K562 (cell line): ENCODE measurements around the gene ASPDH. TPM values are rescaled to one million over a fixed set of nuclear protein-coding genes. Genes with fewer than 3 reads are reported as not detected.

Experiments
- ARNT ChIP-seq, 2 experiments: fragments of 450-650 bp; IDR thresholded peaks; 2 replicates each; pipeline ENCODE4 v1.6.1; 2016; ENCODE audit warnings: mild to moderate bottlenecking in 1 of 2
- ETV6 ChIP-seq, 3 experiments: fragments of 150-350 bp in 1 of 3; sonication (generic) in 1 of 3; formaldehyde crosslinking in 1 of 3; IDR thresholded peaks; 2 replicates each; pipeline versions ENCODE4 v1.6.1 to v1.8.0; 2014 to 2022; ENCODE audit warnings: borderline replicate concordance in 2 of 3, low read depth in 2 of 3, antibody characterized with exemption in 1 of 3, low read length in 1 of 3, mild to moderate bottlenecking in 1 of 3, missing genetic modification reagents in 1 of 3
- FOSL1 ChIP-seq: fragments of 200-800 bp; sonication (Bioruptor generic); conservative IDR thresholded peaks from 2 replicates; pipeline ENCODE4 v1.6.1; 2016; ENCODE audit warnings: missing genetic modification characterization, missing compliant biosample characterization
- GTF2E2 ChIP-seq: fragments of 200-800 bp; sonication (Bioruptor generic); IDR thresholded peaks from 2 replicates; pipeline ENCODE4 v1.6.1; 2016; ENCODE audit warnings: missing genetic modification characterization, missing compliant biosample characterization
- HCFC1 ChIP-seq: IDR thresholded peaks from 2 replicates; pipeline ENCODE4 v1.6.1; 2012; ENCODE audit warnings: low read depth, low read length, improper control_type of control experiment
- HDAC8 ChIP-seq: fragments of 450-650 bp; IDR thresholded peaks from 2 replicates; pipeline ENCODE4 v1.6.1; 2016; ENCODE audit warnings: mild to moderate bottlenecking, missing genetic modification characterization, moderate library complexity, missing compliant biosample characterization
- HMGN3 ChIP-seq: IDR thresholded peaks from 2 replicates; pipeline ENCODE4 v1.6.1; 2011; ENCODE audit warnings: borderline replicate concordance, low read depth, mild to moderate bottlenecking, mixed read lengths, low read length; ENCODE audit not compliant: insufficient read length; ENCODE audit errors: extremely low read depth
- RBFOX2 ChIP-seq: fragments of 200-400 bp; formaldehyde crosslinking; IDR thresholded peaks from 2 replicates; pipeline ENCODE4 v1.6.1; 2017; ENCODE audit warnings: low read depth, mild to moderate bottlenecking, low read length, moderate library complexity
- RNF2 ChIP-seq: sonication (generic); IDR thresholded peaks from 2 replicates; pipeline ENCODE4 v1.6.1; 2016
- RUNX1 ChIP-seq: sonication (generic); IDR thresholded peaks from 2 replicates; pipeline ENCODE4 v1.6.1; 2016; ENCODE audit warnings: antibody characterized with exemption, low read depth
- SETDB1 ChIP-seq: IDR thresholded peaks from one replicate; pipeline ENCODE4 v1.6.1; 2012; ENCODE audit warnings: low read length, control low read depth, inconsistent platforms
- ZNF175 ChIP-seq: fragments of 200-800 bp; sonication (Bioruptor generic); IDR thresholded peaks from 2 replicates; pipeline ENCODE4 v1.6.1; 2016; ENCODE audit warnings: low read depth, mild to moderate bottlenecking, missing genetic modification characterization, missing compliant biosample characterization
- ZNF232 ChIP-seq: sonication (generic); formaldehyde crosslinking; IDR thresholded peaks from 2 replicates; pipeline ENCODE4 v1.8.0; 2022; ENCODE audit warnings: mild to moderate bottlenecking, missing genetic modification reagents
- ZNF436 ChIP-seq: fragments of 250-450, 450-650 bp; sonication (Bioruptor Pico); formaldehyde crosslinking; IDR thresholded peaks from 2 replicates; pipeline ENCODE4 v1.7.0; 2020; ENCODE audit warnings: mild to moderate bottlenecking
- polyA plus RNA-seq, 8 experiments: library from polyadenylated mRNA; depleted of rRNA in 4 of 8; stranded (reverse) in 5 of 8; unstranded in 3 of 8; fragments of >200 nt; fragmentation: Nextera tagmentation in 2 of 8; fragmentation: Illumina TruSeq in 1 of 8; extraction: Ambion mirVana in 2 of 8; extraction: Trizol in 1 of 8; gene quantifications; 2 replicates each; pipeline versions ENCODE4 v1.2.1 to v1.2.3, GENCODE V29; 2011 to 2014; ENCODE audit warnings: inconsistent platforms in 1 of 8, missing spikeins in 1 of 8
- total RNA-seq, 7 experiments: library from RNA; depleted of rRNA in 6 of 7; stranded (reverse); fragments of >200 nt in 6 of 7; fragmentation: Illumina TruSeq in 2 of 7; extraction: Trizol in 2 of 7; gene quantifications; 2 replicates each; pipeline versions ENCODE4 v1.2.1 to v1.2.3, GENCODE V29; 2011 to 2021; ENCODE audit warnings: low replicate concordance in 1 of 7
- TF ChIP-seq, protein P1 (sequence below): fragments of 200-800 bp; sonication (Bioruptor generic); IDR thresholded peaks from 2 replicates; pipeline ENCODE4 v1.6.1; 2017; ENCODE audit warnings: missing genetic modification characterization, missing compliant biosample characterization
- TF ChIP-seq, protein P2 (sequence below): sonication (generic); IDR thresholded peaks from 2 replicates; pipeline ENCODE4 v1.6.1; 2016
- TF ChIP-seq, protein P3 (sequence below): fragments of 450-650 bp; IDR thresholded peaks from 2 replicates; pipeline ENCODE4 v1.6.1; 2014; ENCODE audit warnings: low read depth, mild to moderate bottlenecking, moderate library complexity, borderline replicate concordance
- TF ChIP-seq, protein P4 (sequence below): fragments of 450-650 bp; IDR thresholded peaks from 2 replicates; pipeline ENCODE4 v1.6.1; 2018; ENCODE audit not compliant: partially characterized antibody

ASPDH gene
- total and polyA plus RNA-seq, 9 of the 15 experiments (the other 6 are each of a cell fraction or from before 2014, with no cell fraction given), result not detected

DNA sequence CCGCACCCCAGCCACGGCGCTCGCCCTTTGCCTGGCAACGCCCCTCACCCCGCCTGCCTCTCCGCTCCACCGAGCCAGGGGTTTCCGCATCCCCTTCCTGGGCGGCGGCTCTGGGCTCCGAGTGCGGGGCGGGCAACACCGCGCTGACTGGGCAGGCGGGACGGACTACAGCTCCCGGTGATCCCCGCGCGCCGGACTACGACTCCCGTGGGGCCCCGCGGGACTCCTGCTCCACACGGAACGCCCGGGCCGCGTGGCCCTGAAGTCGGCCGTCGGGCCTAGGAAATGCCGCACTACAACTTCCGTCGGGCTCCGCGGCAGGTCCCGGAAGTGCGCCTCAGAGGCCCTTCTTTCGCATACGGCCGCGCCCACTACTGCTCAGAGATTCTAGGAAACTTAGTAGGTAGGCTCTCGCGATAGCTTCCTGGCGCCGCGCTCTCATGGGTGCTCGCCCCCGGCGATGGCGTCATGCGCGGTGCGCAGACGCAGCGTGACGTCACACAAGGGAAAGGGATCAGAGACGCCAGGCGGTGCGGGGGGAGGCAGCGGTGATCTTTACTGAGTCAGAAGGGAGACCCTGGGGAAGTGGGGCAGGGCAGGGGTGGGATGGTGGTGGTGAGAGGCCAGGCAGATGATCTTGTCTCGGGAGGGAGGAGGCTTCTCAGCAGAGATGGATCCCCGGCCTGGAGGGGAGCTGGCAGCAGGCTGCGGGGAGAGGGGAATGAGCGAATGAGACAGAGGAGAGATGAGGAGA, 2.5 kb downstream of the ASPDH start, which contains the start of gene JOSD2 (continued):
- TF ChIP-seq, protein P1, sequence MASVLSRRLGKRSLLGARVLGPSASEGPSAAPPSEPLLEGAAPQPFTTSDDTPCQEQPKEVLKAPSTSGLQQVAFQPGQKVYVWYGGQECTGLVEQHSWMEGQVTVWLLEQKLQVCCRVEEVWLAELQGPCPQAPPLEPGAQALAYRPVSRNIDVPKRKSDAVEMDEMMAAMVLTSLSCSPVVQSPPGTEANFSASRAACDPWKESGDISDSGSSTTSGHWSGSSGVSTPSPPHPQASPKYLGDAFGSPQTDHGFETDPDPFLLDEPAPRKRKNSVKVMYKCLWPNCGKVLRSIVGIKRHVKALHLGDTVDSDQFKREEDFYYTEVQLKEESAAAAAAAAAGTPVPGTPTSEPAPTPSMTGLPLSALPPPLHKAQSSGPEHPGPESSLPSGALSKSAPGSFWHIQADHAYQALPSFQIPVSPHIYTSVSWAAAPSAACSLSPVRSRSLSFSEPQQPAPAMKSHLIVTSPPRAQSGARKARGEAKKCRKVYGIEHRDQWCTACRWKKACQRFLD, result peak; percentile 90; the same call in 1 of the 2 replicates
- TF ChIP-seq HMGN3 (peak; percentile 82), RBFOX2 (peak; percentile 78), FOSL1 (tag) (peak; percentile 78), ETV6 (IDR thresholded peaks at IDR 0.05; ENCODE audit: borderline replicate concordance in 1 of 2, low read depth in 2 of 2, low read length in 1 of 2) (peak; percentile 77 to 81; a peak in 2 of 4 replicates), ETV6 (CRISPR knock-in tag; IDR thresholded peaks at IDR 0.05; ENCODE audit: borderline replicate concordance) (peak; percentile 12; the same call in 1 of the 2 replicates), HCFC1 (peak; percentile 99), RUNX1 (0 out of 2 replicates have a peak, but pooled peaks have one; percentile 17), ZNF436 (peak; percentile 51; the same call in 1 of the 2 replicates), ZNF175 (CRISPR knock-in tag) (peak; percentile 85; the same call in 1 of the 2 replicates), RNF2 (peak; percentile 76; the same call in 1 of the 2 replicates), SETDB1 (no peak), GTF2E2 (tag) (no peak), ARNT (IDR thresholded peaks at IDR 0.05) (no peak; a peak in 1 of 4 replicates), ZNF232 (CRISPR knock-in tag) (no peak), HDAC8 (tag) (peak; percentile 41; the same call in 1 of the 2 replicates)
- TF ChIP-seq, protein P2, sequence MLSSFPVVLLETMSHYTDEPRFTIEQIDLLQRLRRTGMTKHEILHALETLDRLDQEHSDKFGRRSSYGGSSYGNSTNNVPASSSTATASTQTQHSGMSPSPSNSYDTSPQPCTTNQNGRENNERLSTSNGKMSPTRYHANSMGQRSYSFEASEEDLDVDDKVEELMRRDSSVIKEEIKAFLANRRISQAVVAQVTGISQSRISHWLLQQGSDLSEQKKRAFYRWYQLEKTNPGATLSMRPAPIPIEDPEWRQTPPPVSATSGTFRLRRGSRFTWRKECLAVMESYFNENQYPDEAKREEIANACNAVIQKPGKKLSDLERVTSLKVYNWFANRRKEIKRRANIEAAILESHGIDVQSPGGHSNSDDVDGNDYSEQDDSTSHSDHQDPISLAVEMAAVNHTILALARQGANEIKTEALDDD, result 0 out of 2 replicates have a peak, but pooled peaks have one; percentile 22
- TF ChIP-seq, protein P3, sequence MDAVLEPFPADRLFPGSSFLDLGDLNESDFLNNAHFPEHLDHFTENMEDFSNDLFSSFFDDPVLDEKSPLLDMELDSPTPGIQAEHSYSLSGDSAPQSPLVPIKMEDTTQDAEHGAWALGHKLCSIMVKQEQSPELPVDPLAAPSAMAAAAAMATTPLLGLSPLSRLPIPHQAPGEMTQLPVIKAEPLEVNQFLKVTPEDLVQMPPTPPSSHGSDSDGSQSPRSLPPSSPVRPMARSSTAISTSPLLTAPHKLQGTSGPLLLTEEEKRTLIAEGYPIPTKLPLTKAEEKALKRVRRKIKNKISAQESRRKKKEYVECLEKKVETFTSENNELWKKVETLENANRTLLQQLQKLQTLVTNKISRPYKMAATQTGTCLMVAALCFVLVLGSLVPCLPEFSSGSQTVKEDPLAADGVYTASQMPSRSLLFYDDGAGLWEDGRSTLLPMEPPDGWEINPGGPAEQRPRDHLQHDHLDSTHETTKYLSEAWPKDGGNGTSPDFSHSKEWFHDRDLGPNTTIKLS, result peak; percentile 98
- TF ChIP-seq, protein P4, sequence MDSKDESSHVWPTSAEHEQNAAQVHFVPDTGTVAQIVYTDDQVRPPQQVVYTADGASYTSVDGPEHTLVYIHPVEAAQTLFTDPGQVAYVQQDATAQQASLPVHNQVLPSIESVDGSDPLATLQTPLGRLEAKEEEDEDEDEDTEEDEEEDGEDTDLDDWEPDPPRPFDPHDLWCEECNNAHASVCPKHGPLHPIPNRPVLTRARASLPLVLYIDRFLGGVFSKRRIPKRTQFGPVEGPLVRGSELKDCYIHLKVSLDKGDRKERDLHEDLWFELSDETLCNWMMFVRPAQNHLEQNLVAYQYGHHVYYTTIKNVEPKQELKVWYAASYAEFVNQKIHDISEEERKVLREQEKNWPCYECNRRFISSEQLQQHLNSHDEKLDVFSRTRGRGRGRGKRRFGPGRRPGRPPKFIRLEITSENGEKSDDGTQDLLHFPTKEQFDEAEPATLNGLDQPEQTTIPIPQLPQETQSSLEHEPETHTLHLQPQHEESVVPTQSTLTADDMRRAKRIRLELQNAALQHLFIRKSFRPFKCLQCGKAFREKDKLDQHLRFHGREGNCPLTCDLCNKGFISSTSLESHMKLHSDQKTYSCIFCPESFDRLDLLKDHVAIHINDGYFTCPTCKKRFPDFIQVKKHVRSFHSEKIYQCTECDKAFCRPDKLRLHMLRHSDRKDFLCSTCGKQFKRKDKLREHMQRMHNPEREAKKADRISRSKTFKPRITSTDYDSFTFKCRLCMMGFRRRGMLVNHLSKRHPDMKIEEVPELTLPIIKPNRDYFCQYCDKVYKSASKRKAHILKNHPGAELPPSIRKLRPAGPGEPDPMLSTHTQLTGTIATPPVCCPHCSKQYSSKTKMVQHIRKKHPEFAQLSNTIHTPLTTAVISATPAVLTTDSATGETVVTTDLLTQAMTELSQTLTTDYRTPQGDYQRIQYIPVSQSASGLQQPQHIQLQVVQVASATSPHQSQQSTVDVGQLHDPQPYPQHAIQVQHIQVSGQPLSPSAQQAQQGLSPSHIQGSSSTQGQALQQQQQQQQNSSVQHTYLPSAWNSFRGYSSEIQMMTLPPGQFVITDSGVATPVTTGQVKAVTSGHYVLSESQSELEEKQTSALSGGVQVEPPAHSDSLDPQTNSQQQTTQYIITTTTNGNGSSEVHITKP, result peak; percentile 38
